ENCODE results near the gene SNX18. TPM values are rescaled to one million over a fixed set of nuclear protein-coding genes. Genes with fewer than 3 reads are reported as not detected.

Gene SNX18
- total and polyA plus RNA-seq, 2 experiments from 2014 or later: 8.7 to 120 TPM

GRCh38 chr5:54540286-54540685, 22.7 kb downstream of the SNX18 start:
- TF ChIP-seq CTCF (IDR thresholded peaks at IDR 0.05; ENCODE audit: low read depth, low read length): no peak

GRCh38 chr5:54541823-54542783, 24.5 kb downstream of the SNX18 start:
- Histone ChIP-seq H3K9me3 (ENCODE audit: low read depth) (no peaks in the 10 kb centered on the region), H3K36me3 (peaks cover 3% of the 10 kb centered on the region), H3K27me3 (no peaks in the 10 kb centered on the region), H3K4me1 (ENCODE audit: low read depth) (peaks cover 3% of the 10 kb centered on the region), H3K4me3 (no peak overlapping the region), H3K27ac (no peak overlapping the region)
- TF ChIP-seq CTCF (IDR thresholded peaks at IDR 0.05; ENCODE audit: low read depth, low read length): no peak
- DNase-seq (ENCODE audit: low read depth in 1 of 2, low spot score in 1 of 2): no peak

More at GRCh38 chr5:54540286-54540685, 22.7 kb downstream of the SNX18 start:
- Histone ChIP-seq H3K4me3 (no peak overlapping the region), H3K27ac (no peak overlapping the region), H3K9me3 (ENCODE audit: low read depth) (no peaks in the 10 kb centered on the region), H3K36me3 (no peaks in the 10 kb centered on the region), H3K4me1 (ENCODE audit: low read depth) (peaks cover 3% of the 10 kb centered on the region), H3K27me3 (no peaks in the 10 kb centered on the region)
- no peak for DNase-seq (ENCODE audit: low read depth in 1 of 2, low spot score in 1 of 2)

- peaks cover 7% of the 10 kb centered on the region for H3K36me3 ChIP-seq
- DNase-seq (ENCODE audit: low read depth in 1 of 2, low spot score in 1 of 2): no peak
- H3K27me3 ChIP-seq: no peaks in the 10 kb centered on the region
- H3K9me3 ChIP-seq (ENCODE audit: low read depth): no peaks in the 10 kb centered on the region
- H3K27ac ChIP-seq: no peak overlapping the region
- no peak overlapping the region for H3K4me3 ChIP-seq
- TF ChIP-seq CTCF (IDR thresholded peaks at IDR 0.05; ENCODE audit: low read depth, low read length): no peak
- H3K4me1 ChIP-seq (ENCODE audit: low read depth): peaks cover 3% of the 10 kb centered on the region
Measured at GRCh38 chr5:54544044-54544443, 26.5 kb downstream of the SNX18 start.

GRCh38 chr5:54545796-54546195, 28.2 kb downstream of the SNX18 start:
- H3K27me3 ChIP-seq: no peaks in the 10 kb centered on the region

GRCh38 chr5:54547711-54548250, 30.2 kb downstream of the SNX18 start:
- Histone ChIP-seq H3K4me1 (ENCODE audit: low read depth) (no peaks in the 10 kb centered on the region), H3K4me3 (no peak overlapping the region), H3K9me3 (ENCODE audit: low read depth) (no peaks in the 10 kb centered on the region), H3K36me3 (peaks cover 7% of the 10 kb centered on the region), H3K27me3 (no peaks in the 10 kb centered on the region), H3K27ac (peak overlapping the region; percentile 42)
- no peak for TF ChIP-seq CTCF (IDR thresholded peaks at IDR 0.05; ENCODE audit: low read depth, low read length)
- peak in 1 of 2 donors; percentile 94 for DNase-seq (ENCODE audit: low read depth in 1 of 2, low spot score in 1 of 2)

More at GRCh38 chr5:54545796-54546195, 28.2 kb downstream of the SNX18 start:
- TF ChIP-seq CTCF (IDR thresholded peaks at IDR 0.05; ENCODE audit: low read depth, low read length): no peak
- DNase-seq (ENCODE audit: low read depth in 1 of 2, low spot score in 1 of 2): no peak
- H3K27ac ChIP-seq: no peak overlapping the region
- H3K9me3 ChIP-seq (ENCODE audit: low read depth): no peaks in the 10 kb centered on the region
- H3K4me1 ChIP-seq (ENCODE audit: low read depth): peaks cover 3% of the 10 kb centered on the region
- no peak overlapping the region for H3K4me3 ChIP-seq
- peaks cover 7% of the 10 kb centered on the region for H3K36me3 ChIP-seq

Data from cardiac muscle cell (in vitro differentiated cells and primary cell).